Measurements from ENCODE around the gene VAC14.

Gene VAC14

GRCh38 chr16:70686376-70687101 is 114.4 kb downstream of the VAC14 start:
- peak overlapping the region; percentile 31 for H3K4me3 ChIP-seq (ENCODE audit: low read length)
- DNase-seq (ENCODE audit: low read depth): no peak
- TF ChIP-seq CTCF (conservative IDR thresholded peaks at IDR 0.05; ENCODE audit: low read depth, low read length): no peak

GRCh38 chr16:70685938-70686375 is 115.0 kb downstream of the VAC14 start, which contains the start of gene MTSS2:
Gene MTSS2 (minus strand): TSS chr16:70686053. CDS start chr16:70685791, 262 bp downstream.
- peak; percentile 62 for DNase-seq (ENCODE audit: low read depth)
- peak within 1 kb of the TSS; percentile 86 for H3K4me3 ChIP-seq (ENCODE audit: low read length)

GRCh38 chr16:70685061-70685937 is 115.7 kb downstream of the VAC14 start:
- no peak for TF ChIP-seq CTCF (conservative IDR thresholded peaks at IDR 0.05; ENCODE audit: low read depth, low read length)
- no peak for DNase-seq (ENCODE audit: low read depth)
- peak overlapping the region; percentile 86 for H3K4me3 ChIP-seq (ENCODE audit: low read length)

More at GRCh38 chr16:70685938-70686375, 115.0 kb downstream of the VAC14 start, which contains the start of gene MTSS2:
- TF ChIP-seq CTCF (conservative IDR thresholded peaks at IDR 0.05; ENCODE audit: low read depth, low read length): no peak

GRCh38 chr16:70684146-70685060 is 116.6 kb downstream of the VAC14 start:
- peak overlapping the region; percentile 86 for H3K4me3 ChIP-seq (ENCODE audit: low read length)
- TF ChIP-seq CTCF (conservative IDR thresholded peaks at IDR 0.05; ENCODE audit: low read depth, low read length): no peak

GRCh38 chr16:70683146-70683944 is 117.6 kb downstream of the VAC14 start:
- peak overlapping the region; percentile 86 for H3K4me3 ChIP-seq (ENCODE audit: low read length)
- DNase-seq (ENCODE audit: low read depth): no peak
- TF ChIP-seq CTCF (conservative IDR thresholded peaks at IDR 0.05; ENCODE audit: low read depth, low read length): no peak

More at GRCh38 chr16:70684146-70685060, 116.6 kb downstream of the VAC14 start:
- no peak for DNase-seq (ENCODE audit: low read depth)

Measured in retinal pigment epithelial cell (primary cell).